CD4-positive, alpha-beta memory T cell (primary cell): ENCODE measurements around the gene MYO1A. TPM values are rescaled to one million over a fixed set of nuclear protein-coding genes. Genes with fewer than 3 reads are reported as not detected.
A peak's percentile ranks its signal among the peaks of the same experiment; 100 is the strongest.

Experiments
- CTCF ChIA-PET: fragments of 350-600 bp; sonication (Branson Sonifier 250); formaldehyde crosslinking; loops from one replicate; lab custom pipeline; 2021; ENCODE audit warnings: inconsistent platforms; ENCODE audit not compliant: partially characterized antibody; lab: Charles Lee
- POLR2A ChIA-PET: fragments of 350-600 bp; sonication (Branson Sonifier 250); formaldehyde crosslinking; loops from one replicate; lab custom pipeline; 2021; ENCODE audit not compliant: partially characterized antibody; lab: Charles Lee
- DNase-seq, 5 donors: peaks; one replicate each; pipeline versions ENCODE4 v3.0.0 to v3.0.0-alpha.2; 2020 to 2022; ENCODE audit warnings: mixed read lengths in 1 of 5
- H3K27ac ChIP-seq: one replicate; pipeline ENCODE4 v1.7.0; 2013; ENCODE audit warnings: low read depth, low read length
- H3K27me3 ChIP-seq: 2 replicates; pipeline ENCODE4 v1.7.0; 2013; ENCODE audit warnings: mild to moderate bottlenecking, low read length, moderate library complexity; ENCODE audit not compliant: insufficient read depth
- H3K36me3 ChIP-seq: 2 replicates; pipeline ENCODE4 v1.7.0; 2013; ENCODE audit warnings: mild to moderate bottlenecking, low read length, moderate library complexity; ENCODE audit not compliant: insufficient read depth
- H3K4me1 ChIP-seq: 2 replicates; pipeline ENCODE4 v1.7.0; 2013; ENCODE audit warnings: mild to moderate bottlenecking, low read length, moderate library complexity; ENCODE audit not compliant: insufficient read depth
- H3K4me3 ChIP-seq, 2 donors: one replicate each; pipeline ENCODE4 v1.7.0; 2013; ENCODE audit warnings: low read length in 2 of 2, mild to moderate bottlenecking in 1 of 2
- H3K9me3 ChIP-seq, 2 donors: one replicate each; pipeline ENCODE4 v1.7.0; 2013; ENCODE audit warnings: low read length in 2 of 2, control low read depth in 1 of 2; ENCODE audit not compliant: control insufficient read depth in 1 of 2
- H3K27ac Mint-ChIP-seq, 7 donors: one replicate each; pipeline ENCODE4 v1.8.0; 2020 to 2021; ENCODE audit warnings: mixed read lengths in 7 of 7, mild to moderate bottlenecking in 6 of 7, inconsistent platforms in 3 of 7, moderate library complexity in 3 of 7
- H3K27me3 Mint-ChIP-seq, 2 donors: one replicate each; pipeline ENCODE4 v1.8.0; 2020 to 2021; ENCODE audit warnings: mixed read lengths in 2 of 2
- H3K36me3 Mint-ChIP-seq, 2 donors: one replicate each; pipeline ENCODE4 v1.8.0; 2020 to 2021; ENCODE audit warnings: mixed read lengths in 2 of 2, inconsistent platforms in 1 of 2, mild to moderate bottlenecking in 1 of 2
- H3K4me1 Mint-ChIP-seq, 4 donors: one replicate each; pipeline ENCODE4 v1.8.0; 2020 to 2021; ENCODE audit warnings: mixed read lengths in 4 of 4, mild to moderate bottlenecking in 1 of 4
- H3K4me3 Mint-ChIP-seq, 8 donors: one replicate each; pipeline ENCODE4 v1.8.0; 2020 to 2021; ENCODE audit warnings: mixed read lengths in 8 of 8, mild to moderate bottlenecking in 7 of 8, moderate library complexity in 6 of 8, inconsistent platforms in 3 of 8
- H3K9me3 Mint-ChIP-seq, 8 donors: one replicate each; pipeline ENCODE4 v1.8.0; 2020 to 2021; ENCODE audit warnings: mixed read lengths in 8 of 8, mild to moderate bottlenecking in 5 of 8, inconsistent platforms in 3 of 8, moderate library complexity in 1 of 8
- intact Hi-C: fragments of 100-400 bp; cut with micrococcal nuclease; formaldehyde crosslinking; loops from one replicate; pipeline ENCODE4 v1.15.1; 2023
- polyA plus RNA-seq, 2 donors: library from polyadenylated mRNA; unstranded; fragments of 300-500 nt; fragmentation: Illumina TruSeq; gene quantifications; one replicate each; pipeline ENCODE4 v1.2.3, GENCODE V29; 2021
- total RNA-seq, 2 experiments: library from RNA; stranded (reverse); gene quantifications; one replicate each; pipeline ENCODE4 v1.2.3, GENCODE V29; 2021

Gene MYO1A
- total and polyA plus RNA-seq, 4 experiments from 2014 or later: 1.2 to 3.0 TPM; not detected in 2

GRCh38 chr12:57051011-57051410 is 1.1 kb upstream of the MYO1A start:
- no peak overlapping the region for H3K27ac Mint-ChIP-seq
- ChIA-PET CTCF (interaction anchor here (1.6 to 2.2 kb wide), 2 partner anchors 20 to 73 kb away, joined by 4 to 6 read pairs; no protein-coding TSS in a partner anchor), POLR2A (no interaction called here)

GRCh38 chr12:57049119-57049446 is 846 bp downstream of the MYO1A start:
- H3K36me3 Mint-ChIP-seq: no peaks in the 10 kb centered on the region
- Histone ChIP-seq H3K27ac (no peak overlapping the region), H3K4me3 (no peak overlapping the region), H3K4me1 (peaks cover 18% of the 10 kb centered on the region), H3K36me3 (no peaks in the 10 kb centered on the region), H3K27me3 (no peaks in the 10 kb centered on the region), H3K9me3 (no peaks in the 10 kb centered on the region)
- POLR2A ChIA-PET: no interaction called here
- intact Hi-C loops: no loop called here
- no peak for DNase-seq
- no peaks in the 10 kb centered on the region for H3K9me3 Mint-ChIP-seq
- no peak overlapping the region for H3K4me3 Mint-ChIP-seq
- H3K27me3 Mint-ChIP-seq: no peaks in the 10 kb centered on the region
- CTCF ChIA-PET: interaction anchor here (1.2 to 3.6 kb wide), 4 partner anchors 13 to 76 kb away, joined by 3 to 25 read pairs (median 7); partner anchors contain the start of gene STAT6
- H3K27ac Mint-ChIP-seq: no peak overlapping the region
- H3K4me1 Mint-ChIP-seq: peaks cover 9 to 24% (median 18%) of the 10 kb centered on the region in 4 donors

More at GRCh38 chr12:57051011-57051410, 1.1 kb upstream of the MYO1A start:
- Histone ChIP-seq H3K27me3 (no peaks in the 10 kb centered on the region), H3K9me3 (no peaks in the 10 kb centered on the region), H3K27ac (no peak overlapping the region), H3K4me3 (no peak overlapping the region), H3K36me3 (no peaks in the 10 kb centered on the region), H3K4me1 (peaks cover 18% of the 10 kb centered on the region)
- DNase-seq: no peak
- H3K36me3 Mint-ChIP-seq: no peaks in the 10 kb centered on the region
- H3K4me1 Mint-ChIP-seq: peaks cover 9 to 21% (median 16%) of the 10 kb centered on the region in 4 donors
- H3K4me3 Mint-ChIP-seq: no peak overlapping the region
- intact Hi-C loops: no loop called here
- H3K27me3 Mint-ChIP-seq: no peaks in the 10 kb centered on the region
- H3K9me3 Mint-ChIP-seq: no peaks in the 10 kb centered on the region

GRCh38 chr12:57048423-57049118 is 1.4 kb downstream of the MYO1A start:
- ChIA-PET POLR2A (interaction anchor here (0.8 kb wide), 1 partner anchor 323 kb away, joined by 4 read pairs; the partner anchor contains the start of gene NACA), CTCF (interaction anchor here (0.9 to 3.6 kb wide), 5 partner anchors 8 to 77 kb away, joined by 3 to 25 read pairs (median 7); partner anchors contain the start of gene STAT6)
- Mint-ChIP-seq H3K27ac (peak overlapping the region in 3 of 7 donors; percentile 25 to 42 (median 36)), H3K9me3 (no peaks in the 10 kb centered on the region), H3K27me3 (no peaks in the 10 kb centered on the region), H3K4me3 (no peak overlapping the region), H3K4me1 (peaks cover 9 to 24% (median 18%) of the 10 kb centered on the region in 4 donors), H3K36me3 (no peaks in the 10 kb centered on the region)
- no peaks in the 10 kb centered on the region for H3K27me3 ChIP-seq
- intact Hi-C loops: no loop called here
- no peak overlapping the region for H3K4me3 ChIP-seq
- no peaks in the 10 kb centered on the region for H3K36me3 ChIP-seq
- no peaks in the 10 kb centered on the region for H3K9me3 ChIP-seq
- peaks cover 18% of the 10 kb centered on the region for H3K4me1 ChIP-seq
- no peak overlapping the region for H3K27ac ChIP-seq
- no peak for DNase-seq

GRCh38 chr12:57047981-57048380 is 1.9 kb downstream of the MYO1A start:
- Mint-ChIP-seq H3K36me3 (no peaks in the 10 kb centered on the region), H3K4me1 (peaks cover 9 to 24% (median 18%) of the 10 kb centered on the region in 4 donors), H3K27ac (peak overlapping the region in 2 of 7 donors; percentile 0 to 82), H3K27me3 (no peaks in the 10 kb centered on the region), H3K4me3 (peak overlapping the region in 1 of 8 donors; percentile 13), H3K9me3 (no peaks in the 10 kb centered on the region)
- intact Hi-C loops: no loop called here
- POLR2A ChIA-PET: interaction anchor here (0.8 to 1.2 kb wide), 3 partner anchors 31 to 323 kb away, joined by 3 to 4 read pairs (median 4); partner anchors contain the start of genes NACA and NEMP1
- H3K36me3 ChIP-seq: no peaks in the 10 kb centered on the region
- H3K27ac ChIP-seq: no peak overlapping the region
- CTCF ChIA-PET: interaction anchor here (0.9 to 3.6 kb wide), 5 partner anchors 8 to 77 kb away, joined by 3 to 25 read pairs (median 7); partner anchors contain the start of gene STAT6
- DNase-seq: no peak
- no peak overlapping the region for H3K4me3 ChIP-seq
- no peaks in the 10 kb centered on the region for H3K9me3 ChIP-seq
- no peaks in the 10 kb centered on the region for H3K27me3 ChIP-seq
- peaks cover 18% of the 10 kb centered on the region for H3K4me1 ChIP-seq

GRCh38 chr12:57046947-57047890 is 2.7 kb downstream of the MYO1A start:
- H3K9me3 ChIP-seq: no peaks in the 10 kb centered on the region
- intact Hi-C loops: no loop called here
- Mint-ChIP-seq H3K36me3 (no peaks in the 10 kb centered on the region), H3K4me3 (peak overlapping the region in 7 of 8 donors; percentile 29 to 70 (median 61)), H3K4me1 (peaks cover 9 to 24% (median 18%) of the 10 kb centered on the region in 4 donors), H3K27ac (peak overlapping the region in 5 of 7 donors; percentile 56 to 89 (median 82)), H3K27me3 (no peaks in the 10 kb centered on the region), H3K9me3 (no peaks in the 10 kb centered on the region)
- peaks cover 18% of the 10 kb centered on the region for H3K4me1 ChIP-seq
- ChIA-PET CTCF (interaction anchor here (1.1 to 3.6 kb wide), 4 partner anchors 10 to 65 kb away, joined by 3 to 25 read pairs (median 7); partner anchors contain the start of gene STAT6), POLR2A (interaction anchor here (0.8 to 1.4 kb wide), 7 partner anchors 20 to 322 kb away, joined by 3 to 4 read pairs (median 4); partner anchors contain the start of genes LRP1, NACA and NEMP1)
- H3K27me3 ChIP-seq: no peaks in the 10 kb centered on the region
- DNase-seq: peak in 4 of 5 donors; percentile 18 to 46 (median 36)
- H3K4me3 ChIP-seq: peak overlapping the region in 1 of 2 donors; percentile 5
- H3K27ac ChIP-seq: no peak overlapping the region
- H3K36me3 ChIP-seq: no peaks in the 10 kb centered on the region

GRCh38 chr12:57046086-57046791 is 3.7 kb downstream of the MYO1A start:
- Histone ChIP-seq H3K36me3 (no peaks in the 10 kb centered on the region), H3K27me3 (no peaks in the 10 kb centered on the region), H3K4me3 (no peak overlapping the region), H3K27ac (no peak overlapping the region), H3K4me1 (peaks cover 18% of the 10 kb centered on the region), H3K9me3 (no peaks in the 10 kb centered on the region)
- ChIA-PET POLR2A (interaction anchor here (1.0 to 1.4 kb wide), 4 partner anchors 19 to 82 kb away, joined by 3 to 4 read pairs (median 4); partner anchors contain the start of gene LRP1), CTCF (interaction anchor here (0.7 to 3.6 kb wide), 3 partner anchors 11 to 59 kb away, joined by 3 to 25 read pairs (median 3); no protein-coding TSS in a partner anchor)
- Mint-ChIP-seq H3K4me1 (peaks cover 9 to 24% (median 18%) of the 10 kb centered on the region in 4 donors), H3K27ac (peak overlapping the region in 1 of 7 donors; percentile 20), H3K36me3 (no peaks in the 10 kb centered on the region), H3K27me3 (no peaks in the 10 kb centered on the region), H3K9me3 (no peaks in the 10 kb centered on the region), H3K4me3 (peak overlapping the region in 4 of 8 donors; percentile 36 to 70 (median 64))
- intact Hi-C loops: no loop called here
- no peak for DNase-seq
